Adrenal gland (tissue), 5 donors: ENCODE data around the gene HLCS.

ENCODE experiments used
- POLR2A ChIP-seq, 2 donors: fragments of 450-650 bp; IDR thresholded peaks; one replicate each; pipeline ENCODE4 v1.6.1; 2017; ENCODE audit warnings: antibody characterized with exemption in 2 of 2, mild to moderate bottlenecking in 2 of 2, moderate library complexity in 1 of 2
- TF ChIP-seq, protein P1 (sequence below), 6 experiments: fragments of 450-650 bp in 4 of 6; fragments of 200-600 bp in 2 of 6; sonication (generic) in 1 of 6; IDR thresholded peaks; 1 replicate in 5 of 6; 2 replicates in 1 of 6; pipeline versions ENCODE4 v1.5.1 to v1.8.0; 2016 to 2021; ENCODE audit warnings: antibody characterized with exemption in 6 of 6, mild to moderate bottlenecking in 2 of 6, moderate library complexity in 1 of 6
- donor health status: DM: no; HTN: no; CAD: no.

DNA sequence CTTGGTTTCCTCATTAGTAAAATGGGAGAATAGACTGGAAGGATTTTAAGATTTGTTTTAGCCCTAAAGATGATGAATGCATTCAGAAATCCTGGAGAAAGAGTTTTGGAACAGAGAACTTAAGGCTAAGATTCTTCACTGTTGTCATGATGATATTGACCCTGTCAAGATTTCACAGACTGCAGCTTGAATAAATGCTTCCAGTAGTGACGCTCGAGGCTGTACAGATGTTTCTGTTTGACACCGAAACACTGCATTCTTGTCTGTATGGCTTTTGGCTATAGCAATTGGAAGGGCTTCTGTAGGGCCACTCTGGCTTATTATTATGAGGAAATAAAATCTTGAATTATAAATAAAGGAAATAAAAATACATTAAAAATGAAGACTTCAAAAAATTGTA lies 241.8 kb downstream of the HLCS start:
- TF ChIP-seq, protein P1, sequence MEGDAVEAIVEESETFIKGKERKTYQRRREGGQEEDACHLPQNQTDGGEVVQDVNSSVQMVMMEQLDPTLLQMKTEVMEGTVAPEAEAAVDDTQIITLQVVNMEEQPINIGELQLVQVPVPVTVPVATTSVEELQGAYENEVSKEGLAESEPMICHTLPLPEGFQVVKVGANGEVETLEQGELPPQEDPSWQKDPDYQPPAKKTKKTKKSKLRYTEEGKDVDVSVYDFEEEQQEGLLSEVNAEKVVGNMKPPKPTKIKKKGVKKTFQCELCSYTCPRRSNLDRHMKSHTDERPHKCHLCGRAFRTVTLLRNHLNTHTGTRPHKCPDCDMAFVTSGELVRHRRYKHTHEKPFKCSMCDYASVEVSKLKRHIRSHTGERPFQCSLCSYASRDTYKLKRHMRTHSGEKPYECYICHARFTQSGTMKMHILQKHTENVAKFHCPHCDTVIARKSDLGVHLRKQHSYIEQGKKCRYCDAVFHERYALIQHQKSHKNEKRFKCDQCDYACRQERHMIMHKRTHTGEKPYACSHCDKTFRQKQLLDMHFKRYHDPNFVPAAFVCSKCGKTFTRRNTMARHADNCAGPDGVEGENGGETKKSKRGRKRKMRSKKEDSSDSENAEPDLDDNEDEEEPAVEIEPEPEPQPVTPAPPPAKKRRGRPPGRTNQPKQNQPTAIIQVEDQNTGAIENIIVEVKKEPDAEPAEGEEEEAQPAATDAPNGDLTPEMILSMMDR (IDR thresholded peaks at IDR 0.05): no peak
- no peak for TF ChIP-seq POLR2A (IDR thresholded peaks at IDR 0.05)
